NCI-H2227 treated with DMSO at 0.1 percent for 48 hours (cell line): ENCODE measurements around the gene DENND1B.
A peak's percentile ranks its signal among the peaks of the same experiment; 100 is the strongest.
"Not testable (repeated sequence)": the region's sequence is repeated elsewhere in the genome, so short reads cannot be mapped to it uniquely, and the experiment has no call there.

Source experiments
- DNase-seq: peaks from one replicate; lab custom pipeline; 2025; lab: John Stamatoyannopoulos, UW

Gene DENND1B

GRCh38 chr1:197553281-197553680 is 222.0 kb downstream of the DENND1B start:
- DNase-seq, result no peak

- DNase-seq, result no peak
These were observed 228.3 kb downstream of the DENND1B start for GRCh38 chr1:197546989-197547388.

- DNase-seq, result no peak
These were observed 230.7 kb downstream of the DENND1B start for GRCh38 chr1:197544553-197544952.

- DNase-seq, result no peak
These were observed 231.2 kb downstream of the DENND1B start for GRCh38 chr1:197544130-197544529.

GRCh38 chr1:197541411-197541810 is 233.9 kb downstream of the DENND1B start:
- DNase-seq, result no peak

- DNase-seq, result peak; percentile 23
These were observed 248.4 kb downstream of the DENND1B start for GRCh38 chr1:197526736-197527371.

GRCh38 chr1:197521118-197521739 is 254.1 kb downstream of the DENND1B start:
- peak; percentile 27 for DNase-seq

- no peak for DNase-seq
These were observed 255.4 kb downstream of the DENND1B start for GRCh38 chr1:197519741-197520334.

GRCh38 chr1:197515421-197515820 is 259.9 kb downstream of the DENND1B start:
- no peak for DNase-seq

GRCh38 chr1:197510691-197511378 is 264.4 kb downstream of the DENND1B start:
- DNase-seq, result no peak

GRCh38 chr1:197496722-197497121 is 278.6 kb downstream of the DENND1B start:
- no peak for DNase-seq

GRCh38 chr1:197491505-197491904 is 283.8 kb downstream of the DENND1B start:
- DNase-seq, result not testable (repeated sequence)

- DNase-seq, result no peak
These were observed 288.3 kb downstream of the DENND1B start for GRCh38 chr1:197486946-197487345.

- no peak for DNase-seq
These were observed 289.5 kb downstream of the DENND1B start for GRCh38 chr1:197485790-197486189.

GRCh38 chr1:197481101-197481500 is 294.2 kb downstream of the DENND1B start:
- no peak for DNase-seq

- DNase-seq, result no peak
These were observed 294.8 kb downstream of the DENND1B start for GRCh38 chr1:197480446-197480845.

- no peak for DNase-seq
These were observed 303.1 kb downstream of the DENND1B start for GRCh38 chr1:197472141-197472540.

- peak; percentile 41 for DNase-seq
These were observed 303.9 kb downstream of the DENND1B start for GRCh38 chr1:197471248-197471985.

GRCh38 chr1:197470330-197470729 is 304.9 kb downstream of the DENND1B start:
- peak; percentile 32 for DNase-seq

GRCh38 chr1:197469620-197470210 is 305.6 kb downstream of the DENND1B start:
- DNase-seq, result peak; percentile 32

GRCh38 chr1:197468543-197469175 is 306.6 kb downstream of the DENND1B start:
- DNase-seq, result no peak
